HepG2 (cell line): ENCODE measurements around the gene OARD1. TPM values are rescaled to one million over a fixed set of nuclear protein-coding genes. Genes with fewer than 3 reads are reported as not detected.

Experiments used
- ARNT2 ChIP-seq: sonication (generic); formaldehyde crosslinking; IDR thresholded peaks from 2 replicates; pipeline ENCODE4 v1.8.0; 2022; ENCODE audit warnings: mild to moderate bottlenecking, low read depth, missing genetic modification reagents, moderate library complexity
- BORCS8-MEF2B ChIP-seq: sonication (generic); formaldehyde crosslinking; IDR thresholded peaks from 2 replicates; pipeline ENCODE4 v1.8.0; 2022; ENCODE audit warnings: mild to moderate bottlenecking, missing genetic modification reagents
- CBFB ChIP-seq: sonication (generic); formaldehyde crosslinking; IDR thresholded peaks from 2 replicates; pipeline ENCODE4 v1.4.0; 2020; ENCODE audit warnings: missing genetic modification reagents
- DPF2 ChIP-seq: sonication (generic); formaldehyde crosslinking; IDR thresholded peaks from 2 replicates; pipeline ENCODE4 v1.4.0; 2020; ENCODE audit warnings: mild to moderate bottlenecking, low read depth, missing genetic modification reagents, borderline replicate concordance
- ERF ChIP-seq: IDR thresholded peaks from 2 replicates; pipeline ENCODE4 v1.6.1; 2018; ENCODE audit warnings: missing biosample characterization, missing genetic modification reagents
- HBP1 ChIP-seq: IDR thresholded peaks from 2 replicates; pipeline ENCODE4 v1.6.1; 2016; ENCODE audit warnings: low read depth, control low read depth
- PHB2 ChIP-seq: fragments of 450-650 bp; IDR thresholded peaks from 2 replicates; pipeline ENCODE4 v1.6.1; 2018; ENCODE audit not compliant: partially characterized antibody
- RFXAP ChIP-seq: sonication (generic); formaldehyde crosslinking; IDR thresholded peaks from 2 replicates; pipeline ENCODE4 v1.4.0; 2020; ENCODE audit warnings: missing genetic modification reagents, borderline replicate concordance
- RXRA ChIP-seq: sonication (generic); formaldehyde crosslinking; IDR thresholded peaks from 2 replicates; pipeline ENCODE4 v1.5.1; 2020; ENCODE audit warnings: missing genetic modification reagents
- SALL1 ChIP-seq: sonication (generic); formaldehyde crosslinking; IDR thresholded peaks from 2 replicates; pipeline ENCODE4 v1.8.0; 2022; ENCODE audit warnings: mild to moderate bottlenecking, missing genetic modification reagents
- TAF15 ChIP-seq: fragments of 200-400 bp; formaldehyde crosslinking; IDR thresholded peaks from one replicate; pipeline ENCODE4 v1.6.1; 2018; ENCODE audit warnings: mild to moderate bottlenecking, low read depth, low read length; ENCODE audit not compliant: poor library complexity, severe bottlenecking
- THAP8 ChIP-seq: sonication (generic); formaldehyde crosslinking; IDR thresholded peaks from 2 replicates; pipeline ENCODE4 v1.5.1; 2020; ENCODE audit warnings: missing genetic modification reagents, mild to moderate bottlenecking, borderline replicate concordance
- XRCC5 ChIP-seq: fragments of 200-400 bp; formaldehyde crosslinking; optimal IDR thresholded peaks from 2 replicates; pipeline ENCODE3; 2017; ENCODE audit warnings: mild to moderate bottlenecking, low read length
- ZNF34 ChIP-seq: sonication (generic); formaldehyde crosslinking; IDR thresholded peaks from 2 replicates; pipeline ENCODE4 v1.4.0; 2020; ENCODE audit warnings: mild to moderate bottlenecking, missing genetic modification reagents, borderline replicate concordance
- ZNF720 ChIP-seq: sonication (generic); formaldehyde crosslinking; IDR thresholded peaks from 2 replicates; pipeline ENCODE4 v1.4.0; 2020; ENCODE audit warnings: missing genetic modification reagents
- ZNF776 ChIP-seq: sonication (generic); formaldehyde crosslinking; IDR thresholded peaks from 2 replicates; pipeline ENCODE4 v1.4.0; 2020; ENCODE audit warnings: mild to moderate bottlenecking, missing genetic modification reagents
- polyA plus RNA-seq, 8 experiments: library from polyadenylated mRNA; depleted of rRNA in 3 of 8; stranded (reverse) in 7 of 8; unstranded in 1 of 8; fragments of >200 nt; fragmentation: Illumina TruSeq in 4 of 8; extraction: Trizol in 4 of 8; gene quantifications; 2 replicates each; pipeline versions ENCODE4 v1.2.1 to v1.2.3, GENCODE V29; 2011 to 2016; ENCODE audit warnings: low read depth in 4 of 8, missing spikeins in 1 of 8, mixed read lengths in 1 of 8; ENCODE audit not compliant: insufficient read depth in 1 of 8
- total RNA-seq, 5 experiments: library from RNA; depleted of rRNA; stranded (reverse); fragments of >200 nt; fragmentation: Illumina TruSeq; extraction: Trizol; gene quantifications; 2 replicates each; pipeline ENCODE4 v1.2.3, GENCODE V29; 2016; ENCODE audit warnings: low read depth in 1 of 5
- TF ChIP-seq, protein P1 (sequence below): IDR thresholded peaks from 2 replicates; pipeline ENCODE4 v1.6.1; 2012; ENCODE audit warnings: inconsistent platforms
- TF ChIP-seq, protein P2 (sequence below): sonication (generic); formaldehyde crosslinking; IDR thresholded peaks from 2 replicates; pipeline ENCODE4 v1.8.1; 2022; ENCODE audit warnings: low read depth, mild to moderate bottlenecking, missing genetic modification reagents
- TF ChIP-seq, protein P3 (sequence below): sonication (generic); formaldehyde crosslinking; IDR thresholded peaks from 2 replicates; pipeline ENCODE4 v1.8.0; 2022; ENCODE audit warnings: low read depth, missing genetic modification reagents
- TF ChIP-seq, protein P4 (sequence below): sonication (generic); formaldehyde crosslinking; IDR thresholded peaks from 2 replicates; pipeline ENCODE4 v1.4.0; 2020; ENCODE audit warnings: missing genetic modification reagents; ENCODE audit errors: not compliant biosample characterization

OARD1 gene
- total and polyA plus RNA-seq, 2 of the 13 experiments (the other 11 are each of a cell fraction or from before 2014, with no cell fraction given): 18.4 to 49.0 TPM

DNA sequence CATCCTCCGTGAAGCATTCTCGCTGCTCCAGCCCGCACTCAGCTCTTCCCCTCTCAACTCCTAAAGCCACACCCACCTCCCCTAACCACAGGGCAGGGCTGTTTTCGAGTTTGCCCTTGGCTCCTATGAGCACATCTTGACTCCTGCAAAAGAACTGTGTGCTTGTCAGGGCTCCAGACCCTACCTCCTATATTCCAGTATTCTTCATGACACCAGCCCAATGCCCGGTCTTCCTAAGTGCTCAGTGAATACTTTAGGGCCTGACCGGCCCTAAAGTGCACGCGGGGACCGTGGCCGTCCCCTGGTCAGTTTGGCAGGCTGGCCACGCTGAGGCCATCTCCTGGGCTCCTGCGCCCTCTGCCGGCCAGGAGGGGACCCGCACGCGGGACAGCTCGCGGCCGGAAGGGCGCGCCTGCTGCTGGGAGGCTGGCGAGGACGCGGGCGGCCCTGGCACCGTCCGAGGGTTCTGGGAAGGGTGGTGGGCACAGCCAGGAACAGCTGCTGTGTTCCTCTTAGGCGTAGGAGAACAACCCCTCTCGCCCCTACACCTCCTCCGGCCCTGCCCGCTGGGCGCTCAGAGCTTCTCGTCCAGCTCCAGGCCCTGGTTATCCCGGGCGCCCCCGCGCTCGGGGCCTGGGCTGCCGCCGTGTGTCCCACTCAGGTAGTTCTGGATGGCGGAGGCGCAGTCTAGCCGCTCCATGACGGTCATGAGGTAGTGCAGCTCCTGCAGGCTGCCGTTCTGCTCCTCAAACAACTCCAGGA is 44.2 kb downstream of the OARD1 start (continued):
- TF ChIP-seq PHB2 (no peak), ZNF720 (CRISPR knock-in tag) (no peak; the same call in 1 of the 2 replicates), TAF15 (peak; percentile 54), ZNF34 (CRISPR knock-in tag) (peak; percentile 91), CBFB (CRISPR knock-in tag) (peak; percentile 69; the same call in 1 of the 2 replicates), RFXAP (peak; percentile 63; the same call in 1 of the 2 replicates), HBP1 (no peak), THAP8 (CRISPR knock-in tag) (peak; percentile 54; the same call in 1 of the 2 replicates), BORCS8-MEF2B (CRISPR knock-in tag) (no peak), DPF2 (CRISPR knock-in tag) (no peak), SALL1 (CRISPR knock-in tag) (peak; percentile 88), RXRA (CRISPR knock-in tag) (peak; percentile 71), ZNF776 (CRISPR knock-in tag) (0 out of 2 replicates have a peak, but pooled peaks have one; percentile 68), XRCC5 (peak; percentile 95), ARNT2 (peak; percentile 82; the same call in 1 of the 2 replicates), ERF (CRISPR knock-in tag) (peak; percentile 70)
- TF ChIP-seq, protein P1, sequence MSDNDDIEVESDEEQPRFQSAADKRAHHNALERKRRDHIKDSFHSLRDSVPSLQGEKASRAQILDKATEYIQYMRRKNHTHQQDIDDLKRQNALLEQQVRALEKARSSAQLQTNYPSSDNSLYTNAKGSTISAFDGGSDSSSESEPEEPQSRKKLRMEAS: peak; percentile 72
- TF ChIP-seq, protein P2, sequence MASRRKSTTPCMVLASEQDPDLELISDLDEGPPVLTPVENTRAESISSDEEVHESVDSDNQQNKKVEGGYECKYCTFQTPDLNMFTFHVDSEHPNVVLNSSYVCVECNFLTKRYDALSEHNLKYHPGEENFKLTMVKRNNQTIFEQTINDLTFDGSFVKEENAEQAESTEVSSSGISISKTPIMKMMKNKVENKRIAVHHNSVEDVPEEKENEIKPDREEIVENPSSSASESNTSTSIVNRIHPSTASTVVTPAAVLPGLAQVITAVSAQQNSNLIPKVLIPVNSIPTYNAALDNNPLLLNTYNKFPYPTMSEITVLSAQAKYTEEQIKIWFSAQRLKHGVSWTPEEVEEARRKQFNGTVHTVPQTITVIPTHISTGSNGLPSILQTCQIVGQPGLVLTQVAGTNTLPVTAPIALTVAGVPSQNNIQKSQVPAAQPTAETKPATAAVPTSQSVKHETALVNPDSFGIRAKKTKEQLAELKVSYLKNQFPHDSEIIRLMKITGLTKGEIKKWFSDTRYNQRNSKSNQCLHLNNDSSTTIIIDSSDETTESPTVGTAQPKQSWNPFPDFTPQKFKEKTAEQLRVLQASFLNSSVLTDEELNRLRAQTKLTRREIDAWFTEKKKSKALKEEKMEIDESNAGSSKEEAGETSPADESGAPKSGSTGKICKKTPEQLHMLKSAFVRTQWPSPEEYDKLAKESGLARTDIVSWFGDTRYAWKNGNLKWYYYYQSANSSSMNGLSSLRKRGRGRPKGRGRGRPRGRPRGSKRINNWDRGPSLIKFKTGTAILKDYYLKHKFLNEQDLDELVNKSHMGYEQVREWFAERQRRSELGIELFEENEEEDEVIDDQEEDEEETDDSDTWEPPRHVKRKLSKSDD: peak; percentile 83; the same call in 1 of the 2 replicates
- TF ChIP-seq, protein P3, sequence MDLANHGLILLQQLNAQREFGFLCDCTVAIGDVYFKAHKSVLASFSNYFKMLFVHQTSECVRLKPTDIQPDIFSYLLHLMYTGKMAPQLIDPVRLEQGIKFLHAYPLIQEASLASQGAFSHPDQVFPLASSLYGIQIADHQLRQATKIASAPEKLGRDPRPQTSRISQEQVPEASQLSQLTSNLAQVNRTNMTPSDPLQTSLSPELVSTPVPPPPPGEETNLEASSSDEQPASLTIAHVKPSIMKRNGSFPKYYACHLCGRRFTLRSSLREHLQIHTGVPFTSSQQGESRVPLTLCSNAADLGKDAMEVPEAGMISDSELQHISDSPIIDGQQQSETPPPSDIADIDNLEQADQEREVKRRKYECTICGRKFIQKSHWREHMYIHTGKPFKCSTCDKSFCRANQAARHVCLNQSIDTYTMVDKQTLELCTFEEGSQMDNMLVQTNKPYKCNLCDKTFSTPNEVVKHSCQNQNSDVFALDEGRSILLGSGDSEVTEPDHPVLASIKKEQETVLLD (CRISPR knock-in tag): no peak
- TF ChIP-seq, protein P4, sequence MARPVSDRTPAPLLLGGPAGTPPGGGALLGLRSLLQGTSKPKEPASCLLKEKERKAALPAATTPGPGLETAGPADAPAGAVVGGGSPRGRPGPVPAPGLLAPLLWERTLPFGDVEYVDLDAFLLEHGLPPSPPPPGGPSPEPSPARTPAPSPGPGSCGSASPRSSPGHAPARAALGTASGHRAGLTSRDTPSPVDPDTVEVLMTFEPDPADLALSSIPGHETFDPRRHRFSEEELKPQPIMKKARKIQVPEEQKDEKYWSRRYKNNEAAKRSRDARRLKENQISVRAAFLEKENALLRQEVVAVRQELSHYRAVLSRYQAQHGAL (CRISPR knock-in tag): no peak
